CD4-positive, CD25-positive, alpha-beta regulatory T cell (primary cell): ENCODE data around the gene NPR1. TPM values are rescaled to one million over a fixed set of nuclear protein-coding genes. Genes with fewer than 3 reads are reported as not detected.
"Not testable (repeated sequence)": the region's sequence is repeated elsewhere in the genome, so short reads cannot be mapped to it uniquely, and the experiment has no call there.

Source experiments
- ATAC-seq, 2 donors: fragments of 150-1000 bp; cut with Tn5 transposase; one replicate each; pipeline ENCODE4 v1.10.0; 2021; ENCODE audit warnings: low read depth in 2 of 2, moderate number of reproducible peaks in 2 of 2, moderate library complexity in 1 of 2
- DNase-seq, 3 donors: peaks; one replicate each; pipeline versions ENCODE4 v3.0.0 to v3.0.0-alpha.2; 2012 to 2022; ENCODE audit warnings: mixed read lengths in 1 of 3
- H3K27ac ChIP-seq: one replicate; pipeline ENCODE4 v1.7.0; 2013; ENCODE audit warnings: mild to moderate bottlenecking, low read length; ENCODE audit not compliant: insufficient read depth, poor library complexity, severe bottlenecking
- H3K27me3 ChIP-seq: one replicate; pipeline ENCODE4 v1.7.0; 2013; ENCODE audit warnings: low read length; ENCODE audit not compliant: control insufficient read depth, insufficient read depth
- H3K36me3 ChIP-seq: one replicate; pipeline ENCODE4 v1.7.0; 2013; ENCODE audit warnings: mild to moderate bottlenecking, low read length, moderate library complexity; ENCODE audit not compliant: control insufficient read depth, insufficient read depth
- H3K4me1 ChIP-seq: 2 replicates; pipeline ENCODE4 v1.7.0; 2013; ENCODE audit warnings: mild to moderate bottlenecking, low read length; ENCODE audit not compliant: insufficient read depth, control insufficient read depth, poor library complexity, severe bottlenecking
- H3K4me3 ChIP-seq: one replicate; pipeline ENCODE4 v1.7.0; 2013; ENCODE audit warnings: low read depth, mild to moderate bottlenecking, low read length, moderate library complexity
- H3K9me3 ChIP-seq, 2 experiments: 1 replicate in 1 of 2; 2 replicates in 1 of 2; pipeline ENCODE4 v1.7.0; 2013; ENCODE audit warnings: low read length in 2 of 2, mild to moderate bottlenecking in 1 of 2, moderate library complexity in 1 of 2; ENCODE audit not compliant: control insufficient read depth in 2 of 2
- H3K27ac Mint-ChIP-seq, 3 donors: one replicate each; pipeline ENCODE4 v1.8.0; 2020 to 2022; ENCODE audit warnings: mild to moderate bottlenecking in 3 of 3, mixed read lengths in 3 of 3, moderate library complexity in 2 of 3
- H3K27me3 Mint-ChIP-seq: one replicate; pipeline ENCODE4 v1.8.0; 2022; ENCODE audit warnings: mild to moderate bottlenecking, mixed read lengths
- H3K36me3 Mint-ChIP-seq: one replicate; pipeline ENCODE4 v1.8.0; 2020; ENCODE audit warnings: mixed read lengths
- H3K4me1 Mint-ChIP-seq, 4 donors: one replicate each; pipeline ENCODE4 v1.8.0; 2020 to 2022; ENCODE audit warnings: mixed read lengths in 4 of 4, mild to moderate bottlenecking in 1 of 4
- H3K4me3 Mint-ChIP-seq, 4 donors: one replicate each; pipeline ENCODE4 v1.8.0; 2020 to 2022; ENCODE audit warnings: mild to moderate bottlenecking in 4 of 4, mixed read lengths in 4 of 4, moderate library complexity in 3 of 4
- H3K9me3 Mint-ChIP-seq, 7 donors: one replicate each; pipeline ENCODE4 v1.8.0; 2020 to 2022; ENCODE audit warnings: mixed read lengths in 7 of 7, mild to moderate bottlenecking in 3 of 7, moderate library complexity in 2 of 7
- polyA plus RNA-seq, 4 donors: library from polyadenylated mRNA; unstranded; fragments of 300-500 nt; fragmentation: Illumina TruSeq; gene quantifications; one replicate each; pipeline ENCODE4 v1.2.3, GENCODE V29; 2021
- total RNA-seq: library from RNA; stranded (reverse); gene quantifications from one replicate; pipeline ENCODE4 v1.2.3, GENCODE V29; 2022

Gene NPR1
- total and polyA plus RNA-seq, 5 donors from 2014 or later: not detected

DNA sequence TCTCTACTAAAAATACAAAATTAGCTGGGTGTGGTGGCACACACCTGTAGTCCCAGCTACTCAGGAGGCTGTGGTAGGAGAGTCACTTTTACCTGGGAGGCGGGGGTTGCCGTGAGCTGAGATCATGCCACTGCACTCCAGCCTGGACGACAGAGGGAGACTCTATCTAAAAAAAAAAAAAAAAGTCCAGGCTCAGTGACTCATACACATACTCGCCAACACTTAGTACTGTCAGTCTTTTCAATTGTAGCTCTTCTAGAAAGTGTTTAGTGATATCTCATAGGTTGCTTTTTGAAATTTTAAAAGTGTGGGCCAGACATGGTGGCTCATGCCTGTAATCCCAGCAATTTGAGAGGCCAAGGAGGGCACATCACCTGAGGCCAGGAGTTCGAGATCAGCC is 37.7 kb downstream of the NPR1 start:
- H3K27me3 ChIP-seq: not testable (repeated sequence)

DNA sequence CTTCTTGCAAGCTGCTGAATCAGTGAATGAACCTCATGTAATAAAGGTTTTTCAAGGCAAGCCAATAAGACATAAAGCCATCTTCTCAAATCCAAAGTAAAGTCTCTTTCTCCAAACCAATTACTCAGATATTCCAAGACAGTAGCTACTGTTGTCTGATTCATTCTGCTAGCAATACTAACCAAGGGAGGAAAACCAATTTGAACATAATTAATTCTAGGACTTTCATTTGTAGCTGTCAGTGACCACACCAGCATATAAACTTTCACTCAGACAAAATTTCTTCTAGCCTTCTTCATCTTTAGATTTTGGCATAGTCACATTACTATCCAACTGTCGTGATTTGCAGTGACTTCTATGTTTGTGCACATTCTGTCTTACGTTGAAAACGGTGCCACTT is 38.8 kb downstream of the NPR1 start:
- Mint-ChIP-seq H3K4me3 (no peak overlapping the region), H3K36me3 (no peaks in the 10 kb centered on the region), H3K9me3 (no peaks in the 10 kb centered on the region), H3K27me3 (peaks cover 35% of the 10 kb centered on the region), H3K4me1 (no peaks in the 10 kb centered on the region), H3K27ac (no peak overlapping the region)
- H3K9me3 ChIP-seq: no peaks in the 10 kb centered on the region
- no peaks in the 10 kb centered on the region for H3K4me1 ChIP-seq
- H3K36me3 ChIP-seq: no peaks in the 10 kb centered on the region
- ATAC-seq: no peak
- DNase-seq: no peak
- no peak overlapping the region for H3K4me3 ChIP-seq
- H3K27me3 ChIP-seq: no peaks in the 10 kb centered on the region
- H3K27ac ChIP-seq: no peak overlapping the region

More for the DNA sequence above, 37.7 kb downstream of the NPR1 start:
- not testable (repeated sequence) for H3K9me3 ChIP-seq, DNase-seq, H3K9me3 Mint-ChIP-seq, H3K36me3 Mint-ChIP-seq, ATAC-seq, H3K36me3 ChIP-seq, H3K4me1 ChIP-seq, H3K27ac ChIP-seq, H3K4me3 Mint-ChIP-seq, H3K4me1 Mint-ChIP-seq, H3K4me3 ChIP-seq, H3K27ac Mint-ChIP-seq
- H3K27me3 Mint-ChIP-seq: peaks cover 37% of the 10 kb centered on the region

GRCh38 chr1:153723687-153724086 is 45.2 kb downstream of the NPR1 start:
- ATAC-seq: no peak
- H3K27me3 Mint-ChIP-seq: peaks cover 15% of the 10 kb centered on the region
- H3K9me3 Mint-ChIP-seq: peaks cover 0 to 2% (median 0%) of the 10 kb centered on the region in 7 donors
- no peaks in the 10 kb centered on the region for H3K36me3 ChIP-seq
- H3K4me1 ChIP-seq: peaks cover 11% of the 10 kb centered on the region
- no peaks in the 10 kb centered on the region for H3K27me3 ChIP-seq
- no peak overlapping the region for H3K4me3 ChIP-seq
- no peaks in the 10 kb centered on the region for H3K9me3 ChIP-seq
- no peak overlapping the region for H3K4me3 Mint-ChIP-seq
- H3K4me1 Mint-ChIP-seq: peaks cover 0 to 16% (median 5%) of the 10 kb centered on the region in 4 donors
- no peak for DNase-seq
- no peaks in the 10 kb centered on the region for H3K36me3 Mint-ChIP-seq
- no peak overlapping the region for H3K27ac Mint-ChIP-seq
- no peak overlapping the region for H3K27ac ChIP-seq

- not testable (repeated sequence) for DNase-seq
Measured at GRCh38 chr1:153724634-153725033, 46.1 kb downstream of the NPR1 start.

DNA sequence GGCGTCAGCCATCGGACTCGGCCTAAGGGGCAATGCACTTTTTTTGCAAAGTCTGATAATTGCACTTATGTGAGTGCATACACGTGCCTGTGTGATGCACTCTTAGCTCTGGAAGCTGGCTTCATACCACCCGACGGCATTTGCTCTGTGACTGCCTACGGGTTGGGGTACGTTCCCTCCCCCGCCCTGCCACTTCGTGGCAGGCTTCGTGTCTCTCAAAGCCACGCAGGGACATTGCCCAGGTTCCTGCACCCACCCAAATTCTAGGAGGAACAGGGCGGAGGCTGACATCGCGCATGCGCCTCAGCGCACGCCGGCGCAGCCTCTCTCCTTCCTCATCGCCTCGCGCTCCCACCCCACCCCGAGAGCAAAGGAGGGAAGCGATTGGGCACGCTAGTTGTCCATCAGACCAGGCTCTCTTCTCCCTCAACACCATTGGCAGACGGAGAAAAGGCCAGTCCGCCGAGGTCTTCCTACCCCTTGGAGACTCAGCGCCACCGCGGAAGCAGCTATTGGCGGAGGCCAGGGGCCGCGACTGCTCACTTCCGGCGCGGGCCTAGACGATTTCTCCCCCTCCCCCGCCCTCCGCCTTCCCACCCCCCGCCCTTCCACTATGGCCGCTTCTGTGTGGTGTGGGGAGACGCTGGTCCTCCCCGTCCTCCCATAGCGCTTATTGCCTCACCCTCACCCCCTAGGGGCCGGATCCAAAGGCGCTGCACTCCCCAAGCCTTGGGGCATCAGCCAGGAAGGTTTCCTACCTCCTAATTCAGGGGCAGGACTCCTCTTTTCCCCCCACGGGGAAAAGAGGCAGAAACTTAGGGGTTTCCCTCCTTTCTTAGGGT is 49.2 kb downstream of the NPR1 start, which contains the start of gene INTS3:
Gene INTS3, plus strand, starts transcription at position 588 of the 842 bp plus-strand sequence. CDS start 585 bp downstream, outside the sequence.
- H3K4me3 Mint-ChIP-seq: peak within 1 kb of the TSS; percentile 88 to 94 (median 92)
- Histone ChIP-seq H3K4me1 (peaks cover 24% of the 10 kb centered on the region), H3K36me3 (no peaks in the 10 kb centered on the region), H3K4me3 (peak within 1 kb of the TSS; percentile 89), H3K27me3 (no peaks in the 10 kb centered on the region), H3K9me3 (no peaks in the 10 kb centered on the region), H3K27ac (peak within 1 kb of the TSS; percentile 91)
- peak; percentile 99 to 100 (median 99) for DNase-seq
- peaks cover 0 to 2% (median 0%) of the 10 kb centered on the region in 7 donors for H3K9me3 Mint-ChIP-seq
- peaks cover 18 to 42% (median 24%) of the 10 kb centered on the region in 4 donors for H3K4me1 Mint-ChIP-seq
- peak; percentile 99 for ATAC-seq
- H3K27me3 Mint-ChIP-seq: peaks cover 11% of the 10 kb centered on the region
- peaks cover 4% of the 10 kb centered on the region for H3K36me3 Mint-ChIP-seq
- H3K27ac Mint-ChIP-seq: peak within 1 kb of the TSS; percentile 79 to 97 (median 94)

More at GRCh38 chr1:153724634-153725033, 46.1 kb downstream of the NPR1 start:
- peaks cover 20% of the 10 kb centered on the region for H3K4me1 ChIP-seq
- peaks cover 15% of the 10 kb centered on the region for H3K27me3 Mint-ChIP-seq
- H3K4me3 ChIP-seq, H3K27ac Mint-ChIP-seq, H3K36me3 ChIP-seq, H3K27ac ChIP-seq, H3K4me3 Mint-ChIP-seq, ATAC-seq, H3K36me3 Mint-ChIP-seq, H3K9me3 ChIP-seq, H3K9me3 Mint-ChIP-seq, H3K27me3 ChIP-seq: not testable (repeated sequence)
- H3K4me1 Mint-ChIP-seq: peaks cover 4 to 25% (median 10%) of the 10 kb centered on the region in 4 donors

DNA sequence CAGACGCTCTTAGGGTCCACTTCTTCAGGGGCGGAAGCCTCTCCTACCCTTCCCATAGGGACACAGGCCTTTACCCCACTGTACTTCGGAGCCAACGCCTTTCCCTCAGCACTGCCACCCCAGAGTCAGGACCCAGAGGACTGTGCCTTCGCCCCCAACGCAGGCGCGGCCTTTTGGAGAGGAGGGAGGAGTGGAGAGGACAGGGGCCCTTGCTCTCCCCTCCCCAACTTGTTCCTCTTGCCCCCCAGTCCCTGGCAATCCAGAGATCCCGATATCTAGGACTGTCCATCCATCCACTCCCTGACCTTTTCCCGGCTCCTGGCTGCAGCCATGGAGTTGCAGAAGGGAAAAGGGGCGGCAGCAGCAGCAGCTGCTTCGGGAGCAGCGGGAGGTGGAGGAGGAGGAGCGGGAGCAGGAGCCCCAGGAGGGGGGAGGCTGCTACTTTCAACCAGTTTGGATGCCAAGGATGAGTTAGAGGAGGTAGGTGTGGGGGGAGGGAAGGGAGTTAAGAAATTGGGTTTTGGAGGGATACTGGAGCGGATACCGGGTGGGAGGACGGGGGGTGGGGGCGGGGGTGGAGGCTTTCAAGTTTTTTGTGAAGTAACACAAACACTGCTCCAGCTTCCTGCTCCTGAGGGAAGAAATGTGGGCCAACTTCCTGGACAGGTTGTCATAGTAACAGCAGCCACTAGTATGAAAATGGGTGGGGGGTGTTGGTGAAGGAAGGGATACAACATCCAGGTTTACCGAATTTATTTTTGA is 50.0 kb downstream of the NPR1 start:
- H3K4me3 Mint-ChIP-seq: peak overlapping the region; percentile 88 to 94 (median 92)

GRCh38 chr1:153730468-153730988 is 52.0 kb downstream of the NPR1 start:
- DNase-seq: peak in 1 of 3 donors; percentile 16
- Histone ChIP-seq H3K4me1 (peaks cover 24% of the 10 kb centered on the region), H3K4me3 (no peak overlapping the region), H3K9me3 (no peaks in the 10 kb centered on the region), H3K27ac (no peak overlapping the region), H3K27me3 (no peaks in the 10 kb centered on the region), H3K36me3 (no peaks in the 10 kb centered on the region)
- H3K27me3 Mint-ChIP-seq: peaks cover 6% of the 10 kb centered on the region
- peak overlapping the region; percentile 67 to 80 (median 79) for H3K27ac Mint-ChIP-seq
- peak overlapping the region; percentile 27 to 66 (median 57) for H3K4me3 Mint-ChIP-seq
- peaks cover 0 to 2% (median 0%) of the 10 kb centered on the region in 7 donors for H3K9me3 Mint-ChIP-seq
- peaks cover 19 to 42% (median 29%) of the 10 kb centered on the region in 4 donors for H3K4me1 Mint-ChIP-seq
- peaks cover 4% of the 10 kb centered on the region for H3K36me3 Mint-ChIP-seq
- no peak for ATAC-seq

More for the DNA sequence above, 50.0 kb downstream of the NPR1 start:
- no peaks in the 10 kb centered on the region for H3K27me3 ChIP-seq
- peaks cover 18 to 42% (median 24%) of the 10 kb centered on the region in 4 donors for H3K4me1 Mint-ChIP-seq
- H3K27ac ChIP-seq: peak overlapping the region; percentile 91
- no peak for ATAC-seq
- DNase-seq: peak in 1 of 3 donors; percentile 34
- peak overlapping the region; percentile 78 to 97 (median 94) for H3K27ac Mint-ChIP-seq
- H3K4me1 ChIP-seq: peaks cover 24% of the 10 kb centered on the region
- no peaks in the 10 kb centered on the region for H3K36me3 ChIP-seq
- peaks cover 0 to 2% (median 0%) of the 10 kb centered on the region in 7 donors for H3K9me3 Mint-ChIP-seq
- no peaks in the 10 kb centered on the region for H3K9me3 ChIP-seq
- peak overlapping the region; percentile 89 for H3K4me3 ChIP-seq
- peaks cover 6% of the 10 kb centered on the region for H3K27me3 Mint-ChIP-seq
- peaks cover 4% of the 10 kb centered on the region for H3K36me3 Mint-ChIP-seq
